Measurements from ENCODE around the gene FAAP24.
"Not testable (repeated sequence)": the region's sequence is repeated elsewhere in the genome, so short reads cannot be mapped to it uniquely, and the experiment has no call there.

The FAAP24 gene

DNA sequence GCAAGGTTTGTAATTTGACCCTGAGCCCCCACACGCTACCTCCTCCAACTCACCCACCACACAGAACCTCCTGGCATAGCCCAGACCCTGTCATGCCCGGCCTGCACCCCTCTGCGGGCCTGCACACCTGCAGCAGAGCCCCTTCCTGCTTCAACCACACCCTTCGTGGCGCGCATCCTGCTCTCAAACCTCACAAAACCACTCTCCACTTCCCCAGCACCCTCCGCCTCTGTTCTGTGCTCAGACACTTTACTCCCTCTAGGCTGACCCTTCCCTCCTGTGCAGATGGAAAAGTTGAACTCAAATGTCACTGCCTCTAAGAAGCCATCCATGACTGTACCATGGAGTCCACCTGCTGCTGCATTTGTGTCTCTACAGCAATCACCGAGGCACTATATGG lies 28.5 kb downstream of the FAAP24 start:
- no peak for DNase-seq (ENCODE audit: low read depth in 2 of 2)
- H3K4me3 ChIP-seq (replicated peaks in 1 of 2; ENCODE audit: low read depth in 2 of 2, low read length in 2 of 2): no peak overlapping the region
- TF ChIP-seq, protein P1, sequence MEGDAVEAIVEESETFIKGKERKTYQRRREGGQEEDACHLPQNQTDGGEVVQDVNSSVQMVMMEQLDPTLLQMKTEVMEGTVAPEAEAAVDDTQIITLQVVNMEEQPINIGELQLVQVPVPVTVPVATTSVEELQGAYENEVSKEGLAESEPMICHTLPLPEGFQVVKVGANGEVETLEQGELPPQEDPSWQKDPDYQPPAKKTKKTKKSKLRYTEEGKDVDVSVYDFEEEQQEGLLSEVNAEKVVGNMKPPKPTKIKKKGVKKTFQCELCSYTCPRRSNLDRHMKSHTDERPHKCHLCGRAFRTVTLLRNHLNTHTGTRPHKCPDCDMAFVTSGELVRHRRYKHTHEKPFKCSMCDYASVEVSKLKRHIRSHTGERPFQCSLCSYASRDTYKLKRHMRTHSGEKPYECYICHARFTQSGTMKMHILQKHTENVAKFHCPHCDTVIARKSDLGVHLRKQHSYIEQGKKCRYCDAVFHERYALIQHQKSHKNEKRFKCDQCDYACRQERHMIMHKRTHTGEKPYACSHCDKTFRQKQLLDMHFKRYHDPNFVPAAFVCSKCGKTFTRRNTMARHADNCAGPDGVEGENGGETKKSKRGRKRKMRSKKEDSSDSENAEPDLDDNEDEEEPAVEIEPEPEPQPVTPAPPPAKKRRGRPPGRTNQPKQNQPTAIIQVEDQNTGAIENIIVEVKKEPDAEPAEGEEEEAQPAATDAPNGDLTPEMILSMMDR (IDR thresholded peaks at IDR 0.05; ENCODE audit: low read depth, low read length): no peak

DNA sequence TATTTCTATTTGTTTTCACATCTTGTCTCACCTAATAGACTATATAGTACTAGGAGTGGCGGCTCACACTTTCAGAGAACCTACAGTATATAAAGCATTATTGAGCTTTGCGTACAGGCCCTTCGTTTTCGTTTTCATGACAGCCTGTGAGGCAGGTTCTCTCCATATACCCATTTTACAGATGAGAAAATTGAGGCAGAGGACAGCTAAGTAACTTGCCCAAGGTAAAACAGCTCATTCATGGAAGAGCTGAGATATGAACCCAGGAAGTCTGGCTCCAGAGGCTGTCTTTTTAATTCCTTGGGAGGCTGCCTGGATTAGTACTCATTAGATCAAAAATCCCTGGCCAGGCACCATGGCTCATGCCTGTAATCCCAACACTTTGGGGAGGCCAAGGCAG lies 28.9 kb downstream of the FAAP24 start:
- TF ChIP-seq, protein P1 (IDR thresholded peaks at IDR 0.05; ENCODE audit: low read depth, low read length): no peak
- DNase-seq (ENCODE audit: low read depth in 2 of 2): no peak
- H3K4me3 ChIP-seq (replicated peaks in 1 of 2; ENCODE audit: low read depth in 2 of 2, low read length in 2 of 2): no peak overlapping the region

DNA sequence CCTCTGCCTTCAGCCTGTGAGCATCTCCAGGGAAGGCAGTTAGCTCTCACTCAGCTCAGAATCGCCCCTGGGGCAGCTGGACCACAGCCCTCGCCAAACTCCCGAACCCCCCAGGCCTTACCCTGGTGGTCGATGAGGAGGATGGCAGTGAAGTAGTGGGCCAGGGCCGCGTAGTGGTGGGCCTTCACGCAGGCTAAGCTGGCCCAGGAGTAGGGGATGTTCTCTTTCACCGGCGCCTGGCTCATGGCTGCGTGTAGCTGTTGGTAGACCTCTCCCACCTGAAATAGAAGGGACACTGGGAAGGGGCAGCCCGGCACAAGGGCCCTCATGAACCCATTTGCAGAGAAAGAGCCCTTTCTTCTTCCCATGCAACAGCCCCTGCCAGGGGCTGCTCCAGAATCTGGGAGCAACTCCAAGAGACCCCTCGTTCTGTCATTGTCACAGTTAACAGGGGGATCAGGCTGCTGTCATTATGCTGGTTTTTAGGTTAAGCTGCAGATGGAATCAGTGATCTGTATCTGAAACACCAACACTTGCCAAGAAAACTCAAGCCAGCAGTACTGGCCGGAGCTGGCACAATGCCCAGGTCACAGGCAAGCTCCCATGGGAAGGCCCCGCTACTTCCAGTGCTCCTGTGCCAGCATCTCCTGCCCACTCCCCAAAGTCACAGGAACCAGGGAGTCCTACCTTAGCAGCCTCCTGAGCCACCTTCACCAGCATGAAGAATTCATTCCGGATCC lies 30.3 kb downstream of the FAAP24 start:
- not testable (repeated sequence) for DNase-seq (ENCODE audit: low read depth in 2 of 2); H3K4me3 ChIP-seq (replicated peaks in 1 of 2; ENCODE audit: low read depth in 2 of 2, low read length in 2 of 2)

DNA sequence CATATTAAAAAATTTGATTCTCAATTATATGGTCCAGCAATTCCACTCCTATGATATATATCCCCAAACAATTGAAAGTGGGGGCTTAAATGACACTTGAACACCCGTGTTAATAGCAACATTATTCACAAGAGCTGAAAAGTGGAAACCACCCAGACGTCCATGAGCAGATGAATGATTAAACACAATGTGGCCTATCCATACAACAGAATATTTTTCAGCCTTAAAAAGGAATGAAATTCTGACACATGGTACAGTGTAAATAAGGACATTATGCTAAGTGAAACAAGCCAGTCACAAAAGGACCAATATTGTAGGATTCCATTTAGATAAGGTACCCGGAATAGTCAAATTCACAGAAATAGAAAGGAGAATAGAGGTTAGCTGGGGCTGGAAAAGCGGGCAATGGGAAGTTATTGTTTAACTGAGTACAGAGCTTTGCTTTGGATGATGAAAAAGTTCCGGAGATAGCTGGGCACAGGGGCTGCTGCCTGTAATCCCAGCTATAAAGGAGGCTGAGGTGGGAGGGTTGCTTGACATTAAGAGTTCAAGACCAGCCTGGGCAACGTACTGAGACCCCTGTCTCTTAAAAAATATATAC lies 31.5 kb downstream of the FAAP24 start:
- H3K4me3 ChIP-seq (replicated peaks in 1 of 2; ENCODE audit: low read depth in 2 of 2, low read length in 2 of 2); DNase-seq (ENCODE audit: low read depth in 2 of 2): not testable (repeated sequence)

DNA sequence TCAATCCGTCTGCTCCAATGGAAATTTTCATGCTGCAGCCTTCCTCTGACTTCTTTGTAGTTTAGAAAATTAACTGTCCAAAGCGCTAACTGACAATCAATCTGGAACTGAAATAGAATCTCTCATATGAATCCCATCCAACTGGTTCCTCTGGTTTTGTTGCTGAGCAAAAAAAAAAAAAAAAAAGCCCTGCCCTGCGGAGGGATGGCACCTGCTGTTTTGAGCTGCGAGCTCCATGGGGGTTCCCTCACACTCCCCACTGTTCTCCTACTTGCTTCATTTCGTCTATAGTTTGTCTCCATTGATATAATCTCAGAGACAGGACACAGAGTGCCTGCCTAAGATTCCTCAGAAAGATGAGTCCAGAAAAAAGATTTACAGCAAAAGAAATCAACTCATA lies 33.4 kb downstream of the FAAP24 start:
- DNase-seq (ENCODE audit: low read depth in 2 of 2): no peak
- H3K4me3 ChIP-seq (replicated peaks in 1 of 2; ENCODE audit: low read depth in 2 of 2, low read length in 2 of 2): no peak overlapping the region
- TF ChIP-seq, protein P1 (IDR thresholded peaks at IDR 0.05; ENCODE audit: low read depth, low read length): no peak

DNA sequence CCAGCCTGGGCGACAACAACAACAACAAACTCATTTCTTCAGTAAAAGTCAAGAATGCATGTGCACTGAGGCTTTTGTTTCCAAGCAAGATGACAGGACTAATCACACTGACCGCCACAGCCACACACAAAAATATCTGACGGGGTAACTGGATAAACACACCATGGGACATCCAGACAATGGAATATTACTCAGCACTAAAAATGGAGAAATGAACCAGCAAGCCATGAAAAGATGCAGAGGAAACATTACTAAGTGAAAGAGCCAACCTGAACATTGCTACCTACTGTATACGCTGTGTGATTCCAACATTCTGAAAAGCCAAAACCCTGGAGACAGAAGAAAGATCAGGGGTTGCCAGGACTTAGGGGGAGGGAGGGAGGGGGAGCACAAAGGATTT lies 36.7 kb downstream of the FAAP24 start:
- no peak for DNase-seq (ENCODE audit: low read depth in 2 of 2)
- TF ChIP-seq, protein P1 (IDR thresholded peaks at IDR 0.05; ENCODE audit: low read depth, low read length): no peak
- no peak overlapping the region for H3K4me3 ChIP-seq (replicated peaks in 1 of 2; ENCODE audit: low read depth in 2 of 2, low read length in 2 of 2)

DNA sequence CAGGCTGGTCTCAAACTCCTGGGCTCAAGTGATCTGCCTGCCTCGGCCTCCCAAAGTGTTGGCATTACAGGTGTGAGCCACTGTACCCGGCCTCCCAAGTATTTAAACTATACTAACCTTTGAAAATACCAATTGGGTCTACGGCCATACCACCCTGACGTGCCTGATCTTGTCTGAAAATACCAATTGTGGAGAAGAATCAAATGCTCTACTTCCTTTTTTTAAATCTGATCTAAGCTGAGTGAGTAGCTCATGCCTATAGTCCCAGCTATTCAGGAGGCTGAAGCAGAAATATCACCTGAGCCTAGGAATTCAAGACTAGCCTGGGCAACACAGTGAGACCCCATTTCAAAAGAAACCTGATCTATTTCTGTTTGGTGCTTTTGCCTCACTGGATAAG lies 38.8 kb downstream of the FAAP24 start:
- H3K4me3 ChIP-seq (replicated peaks in 1 of 2; ENCODE audit: low read depth in 2 of 2, low read length in 2 of 2); DNase-seq (ENCODE audit: low read depth in 2 of 2): not testable (repeated sequence)

DNA sequence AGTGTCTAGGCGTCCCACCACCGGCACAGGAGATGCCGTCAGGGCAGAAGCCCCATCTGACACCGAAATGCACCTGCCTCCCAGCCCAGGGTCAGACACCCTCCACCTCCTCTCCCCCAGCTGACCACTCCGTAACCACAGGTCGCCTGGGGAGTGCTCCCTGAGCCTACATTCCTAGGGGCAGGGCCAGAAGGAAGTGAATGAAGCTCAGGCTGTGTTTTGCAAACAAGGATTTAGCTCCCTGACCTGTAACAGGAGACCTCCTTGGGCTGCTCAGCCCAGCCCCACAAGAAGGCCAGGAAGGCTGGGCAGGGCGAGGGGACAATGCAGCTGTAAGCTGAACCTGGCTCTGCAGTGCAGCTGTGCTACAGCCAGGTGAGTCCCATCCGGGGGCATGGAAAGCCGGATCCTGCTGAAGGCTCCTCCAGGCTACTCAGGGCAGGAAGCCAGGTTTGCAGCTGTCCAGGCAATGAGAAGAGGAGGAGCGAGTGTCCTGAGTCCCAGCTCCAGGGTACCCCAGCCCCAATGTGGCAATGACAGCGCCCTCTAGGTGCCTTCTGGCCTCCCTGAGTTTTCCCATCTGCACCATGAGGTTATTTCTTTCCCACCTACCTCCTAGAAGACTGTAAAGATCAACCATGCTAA lies 50.6 kb downstream of the FAAP24 start:
- no peak for DNase-seq (ENCODE audit: low read depth in 2 of 2)
- TF ChIP-seq, protein P1 (IDR thresholded peaks at IDR 0.05; ENCODE audit: low read depth, low read length): no peak

More for the DNA sequence above, 50.6 kb downstream of the FAAP24 start:
- no peak overlapping the region for H3K4me3 ChIP-seq (replicated peaks in 1 of 2; ENCODE audit: low read depth in 2 of 2, low read length in 2 of 2)

Measured in cardiac fibroblast (primary cell).